ENCODE measurements around the gene ATP2C2. TPM values are rescaled to one million over a fixed set of nuclear protein-coding genes. Genes with fewer than 3 reads are reported as not detected.
"Not testable (repeated sequence)": the region's sequence is repeated elsewhere in the genome, so short reads cannot be mapped to it uniquely, and the experiment has no call there.

Gene ATP2C2
- total RNA-seq, 2 donors from 2014 or later, result 0.10 to 0.19 TPM

GRCh38 chr16:84383106-84383505 is 14.8 kb downstream of the ATP2C2 start:
- peak; percentile 57 for DNase-seq (ENCODE audit: low spot score)
- intact Hi-C loops (cut with DNase I), result no loop called here

DNA sequence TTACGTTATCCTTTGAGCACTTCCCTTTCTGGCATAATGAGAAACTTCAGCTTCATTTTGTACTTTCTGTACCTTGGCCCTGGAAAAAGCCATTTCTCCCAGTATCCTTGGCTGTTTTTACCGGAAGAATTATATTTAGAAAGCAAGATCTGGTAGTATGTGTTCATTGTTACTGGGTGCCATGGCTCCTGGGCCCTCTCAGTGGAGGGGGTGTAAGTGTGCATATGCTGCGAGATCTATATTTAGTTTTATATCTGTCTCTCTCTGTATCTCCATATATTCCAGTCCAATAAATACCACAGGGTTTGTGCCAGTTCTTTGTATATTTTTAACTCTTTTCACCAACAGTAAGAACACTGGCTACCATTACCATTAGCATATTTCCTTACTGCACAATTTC is 17.7 kb downstream of the ATP2C2 start:
- DNase-seq (ENCODE audit: low spot score), result no peak
- intact Hi-C loops (cut with DNase I), result no loop called here

- intact Hi-C loops (cut with DNase I), result no loop called here
- no peak for DNase-seq (ENCODE audit: low spot score)
Observed at GRCh38 chr16:84387021-84387420, 18.7 kb downstream of the ATP2C2 start.

DNA sequence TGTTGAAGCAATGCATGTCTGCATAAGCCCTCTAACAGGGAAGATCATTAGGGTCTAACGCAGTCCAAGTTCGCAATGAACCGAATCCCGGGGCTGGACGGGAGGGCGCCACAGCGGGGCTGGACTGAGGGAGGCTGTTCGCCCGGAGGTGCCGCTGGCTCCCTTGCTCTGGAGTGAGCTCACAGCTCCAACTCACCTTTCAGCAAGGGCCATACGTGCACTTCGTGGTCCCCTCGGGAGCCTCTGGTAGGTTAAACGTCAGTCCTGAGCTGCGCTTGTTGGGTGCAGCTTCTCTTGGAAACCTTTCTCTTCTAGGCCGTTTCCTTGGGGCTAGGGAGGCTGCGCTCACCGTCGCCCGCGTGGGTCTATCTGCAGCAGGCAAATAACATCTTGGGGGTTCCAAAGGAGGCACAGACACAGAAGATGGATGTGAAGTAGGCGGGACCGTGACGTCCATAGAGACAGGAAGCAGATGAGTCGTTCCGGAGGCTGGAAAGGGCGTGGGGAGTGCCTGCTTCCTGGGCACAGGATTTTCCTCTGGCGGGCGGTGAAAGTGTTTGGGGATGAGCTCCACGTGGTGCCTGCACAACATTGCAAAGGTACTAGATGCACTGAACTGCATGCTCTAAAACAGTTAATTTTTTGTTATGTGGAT is 21.9 kb downstream of the ATP2C2 start:
- peak; percentile 75 for DNase-seq (ENCODE audit: low spot score)
- intact Hi-C loops (cut with DNase I), result no loop called here

GRCh38 chr16:84391151-84392030 is 23.1 kb downstream of the ATP2C2 start:
- peak; percentile 70 for DNase-seq (ENCODE audit: low spot score)
- intact Hi-C loops (cut with DNase I), result no loop called here

- intact Hi-C loops (cut with DNase I), result no loop called here
- DNase-seq (ENCODE audit: low spot score), result no peak
Observed at GRCh38 chr16:84392031-84392360, 23.7 kb downstream of the ATP2C2 start.

DNA sequence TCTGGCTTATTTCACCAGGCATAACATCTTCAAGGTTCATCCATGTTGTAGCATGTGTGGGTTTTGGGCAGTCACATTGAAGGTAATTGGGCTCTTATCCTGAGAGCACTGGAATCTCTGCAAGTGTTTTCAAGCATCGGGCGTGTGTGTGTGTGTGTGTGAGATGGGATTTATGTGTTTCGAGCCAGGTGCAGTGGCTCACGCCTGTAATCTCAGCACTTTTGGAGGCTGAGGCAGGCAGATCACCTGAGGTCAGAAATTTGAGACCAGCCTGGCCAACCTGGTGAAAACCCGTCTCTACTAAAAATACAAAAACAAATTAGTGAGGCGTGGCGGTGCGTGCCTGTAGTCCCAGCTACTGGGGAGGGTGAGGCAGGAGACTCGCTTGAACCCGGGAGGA is 27.7 kb downstream of the ATP2C2 start:
- intact Hi-C loops (cut with DNase I), result not testable (repeated sequence)
- peak; percentile 44 for DNase-seq (ENCODE audit: low spot score)

GRCh38 chr16:84396537-84397008 is 28.2 kb downstream of the ATP2C2 start:
- intact Hi-C loops (cut with DNase I), result no loop called here
- DNase-seq (ENCODE audit: low spot score), result peak; percentile 45

GRCh38 chr16:84397090-84397489 is 28.8 kb downstream of the ATP2C2 start:
- intact Hi-C loops (cut with DNase I), result no loop called here
- DNase-seq (ENCODE audit: low spot score), result no peak

- peak; percentile 18 for DNase-seq (ENCODE audit: low spot score)
- intact Hi-C loops (cut with DNase I), result no loop called here
Observed at GRCh38 chr16:84398701-84399100, 30.4 kb downstream of the ATP2C2 start.

GRCh38 chr16:84399912-84400311 is 31.6 kb downstream of the ATP2C2 start:
- DNase-seq (ENCODE audit: low spot score); intact Hi-C loops (cut with DNase I): not testable (repeated sequence)

GRCh38 chr16:84403435-84403834 is 35.1 kb downstream of the ATP2C2 start:
- intact Hi-C loops (cut with DNase I); DNase-seq (ENCODE audit: low spot score): not testable (repeated sequence)

DNA sequence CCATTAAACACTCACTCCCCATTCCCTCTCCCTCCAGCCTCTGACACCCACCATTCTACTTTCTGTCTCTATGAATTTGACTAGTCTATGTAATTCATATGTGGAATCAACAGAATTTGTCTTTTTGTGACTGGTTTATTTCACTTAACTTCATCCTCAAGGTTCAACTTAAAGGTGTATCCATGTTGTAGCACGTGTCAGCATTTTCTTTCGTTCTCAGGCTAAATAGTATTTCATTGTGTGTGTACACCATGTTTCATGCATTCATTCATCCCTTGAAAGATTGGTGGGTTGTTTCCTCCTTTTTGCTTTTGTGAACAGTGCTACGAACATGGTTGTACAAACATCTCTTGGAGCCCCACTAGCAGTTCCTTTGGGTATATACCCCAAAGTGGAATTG is 36.0 kb downstream of the ATP2C2 start:
- DNase-seq (ENCODE audit: low spot score), result no peak
- intact Hi-C loops (cut with DNase I), result loop anchor here in 1 of 2 donors (2.0 kb wide), 1 partner anchor 46 kb away; no protein-coding TSS in a partner anchor

- DNase-seq (ENCODE audit: low spot score), result peak; percentile 78
- intact Hi-C loops (cut with DNase I), result loop anchor here in 1 of 2 donors (2.0 kb wide), 1 partner anchor 46 kb away; no protein-coding TSS in a partner anchor
Observed at GRCh38 chr16:84404936-84405639, 36.8 kb downstream of the ATP2C2 start.

GRCh38 chr16:84406006-84406963 is 37.9 kb downstream of the ATP2C2 start:
- DNase-seq (ENCODE audit: low spot score), result peak; percentile 34
- intact Hi-C loops (cut with DNase I), result no loop called here

- intact Hi-C loops (cut with DNase I), result no loop called here
- peak; percentile 76 for DNase-seq (ENCODE audit: low spot score)
Observed at GRCh38 chr16:84407588-84408313, 39.4 kb downstream of the ATP2C2 start.

GRCh38 chr16:84408314-84408690 is 40.0 kb downstream of the ATP2C2 start:
- peak; percentile 72 for DNase-seq (ENCODE audit: low spot score)
- intact Hi-C loops (cut with DNase I), result no loop called here

DNA sequence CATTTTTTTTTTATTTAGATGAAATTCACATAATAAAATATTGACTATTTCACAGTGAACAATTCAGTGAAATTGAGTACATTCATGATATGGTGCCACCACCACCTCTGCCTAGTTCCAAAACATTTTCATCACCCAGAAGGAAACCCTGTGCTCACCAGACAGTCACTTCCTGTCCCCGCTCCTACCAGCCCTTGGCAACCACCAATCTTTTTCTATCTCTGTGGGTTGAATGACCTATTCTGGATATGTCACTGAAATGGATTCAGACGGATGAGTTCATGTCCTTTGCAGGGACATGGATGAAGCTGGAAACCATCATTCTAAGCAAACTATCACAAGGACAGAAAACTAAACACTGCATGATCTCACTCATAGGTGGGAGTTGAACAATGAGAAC is 40.5 kb downstream of the ATP2C2 start:
- DNase-seq (ENCODE audit: low spot score), result no peak
- intact Hi-C loops (cut with DNase I), result no loop called here

All from posterior vena cava (tissue), 2 donors.